HT1080 (cell line): ENCODE data around the gene GNA12. TPM values are rescaled to one million over a fixed set of nuclear protein-coding genes. Genes with fewer than 3 reads are reported as not detected.

Source experiments
- DNase-seq: peaks from one replicate; pipeline ENCODE4 v3.0.0-alpha.2; 2015; ENCODE audit warnings: low read depth
- total RNA-seq: library from RNA; depleted of rRNA; stranded (reverse); fragments of >200 nt; shearing (Covaris generic); gene quantifications from 2 replicates; pipeline ENCODE4 v1.2.3, GENCODE V29; 2014

GNA12 gene
- total RNA-seq, 1 experiment from 2014 or later: 25.1 TPM

DNA sequence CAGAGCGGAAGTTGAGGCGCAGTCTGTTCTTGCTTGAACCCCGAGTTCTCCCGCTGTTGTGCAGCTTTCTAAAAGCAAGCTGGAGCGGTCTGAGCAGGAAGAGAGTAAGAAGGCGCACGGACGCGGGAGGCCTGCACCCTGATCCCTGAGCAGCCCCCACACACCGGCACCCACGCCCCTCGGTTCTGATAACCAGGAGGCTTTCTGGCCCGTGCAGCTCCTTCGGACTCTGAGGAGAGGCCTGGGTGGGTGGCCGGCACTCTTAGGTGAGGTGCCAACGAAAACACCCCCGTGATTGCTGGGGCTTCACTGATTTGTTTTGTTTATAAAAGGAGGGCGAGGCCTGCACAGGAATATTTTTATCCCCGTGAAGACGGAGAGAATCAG, 127.2 kb downstream of the GNA12 start:
- no peak for DNase-seq

DNA sequence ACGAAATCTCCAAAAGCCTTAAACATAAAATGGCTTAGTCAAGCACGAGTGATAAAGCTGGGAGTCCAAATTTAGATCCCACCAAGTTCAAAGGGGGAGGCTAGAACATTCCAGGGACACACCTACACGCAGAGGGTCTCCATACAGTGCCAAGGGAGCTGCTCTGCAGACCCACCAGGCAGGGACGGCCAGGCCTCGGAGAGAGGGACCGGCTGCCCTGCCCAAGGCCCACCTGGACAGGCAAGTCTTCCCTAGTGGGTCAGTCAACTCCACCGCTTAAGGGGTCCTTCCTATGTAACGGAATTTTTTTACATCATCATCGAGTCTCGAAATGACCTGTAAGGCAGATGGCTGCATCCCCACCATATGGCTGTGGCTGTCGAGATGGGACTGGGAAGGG, 127.6 kb downstream of the GNA12 start:
- no peak for DNase-seq

DNA sequence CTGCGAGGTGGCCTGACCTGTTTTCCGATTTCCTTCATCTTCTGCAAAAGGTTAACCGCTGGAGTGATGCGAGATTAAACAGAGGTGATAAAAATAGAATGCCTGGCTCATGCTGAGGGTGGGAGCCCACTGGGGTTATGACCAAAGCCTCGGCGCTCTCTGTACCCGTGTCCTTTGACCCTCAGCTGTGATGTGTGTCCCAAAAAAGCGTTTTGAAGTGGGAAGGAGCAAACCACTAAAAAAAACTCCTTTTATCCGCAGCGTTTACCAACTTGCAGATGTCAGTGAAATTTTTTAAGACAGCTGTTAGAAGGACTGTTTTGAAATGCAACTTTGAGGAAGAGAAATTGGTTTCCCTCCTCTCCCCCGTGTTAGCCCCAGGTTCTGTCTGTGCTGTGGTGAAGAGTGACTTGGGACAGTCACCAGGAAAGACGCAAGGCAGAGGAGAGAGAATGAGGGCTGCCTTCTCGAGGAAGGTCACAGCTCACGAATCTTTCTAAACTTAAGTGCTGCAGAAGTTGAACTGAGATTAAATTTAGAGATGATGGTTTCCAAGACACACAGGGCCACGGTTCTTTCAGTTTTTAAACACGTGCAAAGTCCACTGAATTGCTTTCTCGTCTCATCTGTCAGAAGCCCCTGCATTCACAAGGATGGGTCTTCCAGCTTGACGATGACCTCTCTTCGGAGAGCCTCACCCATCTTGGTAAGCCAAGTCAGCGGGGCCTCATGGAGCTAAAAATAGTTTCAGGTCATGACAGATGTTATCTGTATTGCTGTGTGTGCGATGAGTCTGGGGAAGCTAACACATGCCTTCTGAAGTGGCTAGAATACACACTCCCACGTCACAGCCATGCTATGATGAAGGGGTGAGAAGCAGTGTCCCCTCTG, 128.5 kb downstream of the GNA12 start:
- DNase-seq: no peak

DNA sequence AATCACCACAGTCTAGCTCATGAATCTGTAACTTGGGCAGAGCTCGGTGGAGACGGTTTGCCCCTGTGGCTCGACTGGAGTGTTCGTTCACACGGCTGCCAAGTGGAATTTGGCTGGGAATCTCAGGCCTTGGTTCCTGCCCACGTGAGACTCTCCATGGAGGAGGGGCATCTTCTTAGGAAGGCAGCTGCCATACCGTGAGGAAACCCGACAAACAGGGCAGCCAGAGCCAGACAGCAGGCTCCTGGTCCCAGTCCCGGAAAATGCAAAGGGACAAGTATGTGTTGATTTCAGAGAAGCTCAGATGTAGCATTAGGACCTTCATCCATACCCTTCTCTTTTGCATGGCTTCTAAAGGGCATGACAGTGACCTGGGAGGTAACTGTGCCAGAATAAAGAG, 129.5 kb downstream of the GNA12 start:
- DNase-seq: no peak

DNA sequence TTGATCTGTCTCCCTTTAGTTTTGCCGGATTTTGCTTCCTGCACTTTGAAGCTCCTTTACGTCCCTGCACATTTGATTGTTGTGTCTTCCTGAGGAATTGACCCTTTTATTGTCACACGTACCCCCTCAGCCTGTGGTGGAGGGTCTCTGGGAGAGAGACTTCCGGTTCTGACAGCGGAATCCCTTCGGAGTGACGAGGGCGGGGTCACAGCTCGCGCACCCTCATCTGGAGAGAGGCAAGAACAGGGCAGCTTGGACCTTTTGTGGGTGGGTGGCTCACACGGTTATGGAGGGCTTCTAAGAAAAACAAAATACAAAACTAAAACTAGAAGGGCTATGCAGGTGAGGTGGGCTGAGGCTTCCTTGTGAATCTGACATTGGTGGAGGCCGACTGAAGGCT, 130.1 kb downstream of the GNA12 start:
- DNase-seq: no peak

DNA sequence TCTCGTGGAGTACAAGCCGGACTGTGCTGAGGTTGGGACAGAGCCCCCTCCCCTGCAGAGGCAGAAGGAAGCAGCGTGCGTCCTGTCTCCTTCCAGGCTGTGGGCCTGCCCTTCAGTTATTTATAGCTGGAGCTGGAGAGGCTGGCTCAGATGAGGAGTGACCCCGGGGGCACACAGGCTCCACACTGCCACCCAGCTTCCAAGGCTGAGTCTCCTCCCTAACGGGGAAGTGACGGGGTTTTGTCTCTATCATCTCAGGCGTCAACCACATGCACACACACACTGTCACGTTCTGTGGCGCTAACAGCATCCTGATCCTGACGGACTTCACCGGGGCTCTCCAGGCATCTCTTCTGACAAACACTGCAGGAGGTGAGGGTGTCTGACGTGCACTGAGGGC, 130.7 kb downstream of the GNA12 start:
- no peak for DNase-seq

DNA sequence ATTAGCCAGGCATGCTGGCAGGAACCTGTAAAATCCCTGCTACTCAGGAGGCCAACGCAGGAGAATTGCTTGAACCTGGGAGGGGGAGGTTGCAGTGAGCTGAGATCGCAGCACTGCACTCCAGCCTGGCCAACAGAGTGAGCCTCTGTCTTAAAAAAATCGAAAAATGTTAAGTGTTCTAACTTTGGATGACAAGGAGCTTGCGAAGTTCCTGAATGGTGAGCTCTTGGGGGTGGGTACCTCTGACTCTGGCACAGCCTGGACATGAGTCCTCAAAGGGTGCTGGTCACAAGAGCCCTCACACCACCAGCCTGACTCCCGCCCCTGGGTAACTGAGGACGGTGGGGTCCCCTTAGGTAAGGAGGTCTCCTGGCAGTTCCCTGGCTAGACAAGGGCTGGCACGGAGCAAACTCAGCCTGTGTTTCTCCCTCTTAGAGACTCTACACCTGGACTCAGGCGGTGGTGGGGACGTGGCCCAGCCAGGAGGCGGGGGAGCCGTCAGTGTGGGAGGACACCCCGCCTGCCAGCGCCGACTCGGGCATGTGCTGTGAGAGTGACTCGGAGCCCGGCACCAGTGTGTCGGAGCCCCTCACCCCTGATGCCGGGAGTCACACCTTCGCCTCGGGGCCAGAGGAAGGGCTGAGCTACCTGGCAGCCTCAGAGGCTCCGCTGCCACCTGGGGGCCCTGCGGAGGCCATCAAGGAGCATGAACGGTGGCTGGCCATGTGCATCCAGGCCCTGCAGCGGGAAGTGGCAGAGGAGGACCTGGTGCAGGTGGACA, 132.0 kb downstream of the GNA12 start:
- DNase-seq: no peak

DNA sequence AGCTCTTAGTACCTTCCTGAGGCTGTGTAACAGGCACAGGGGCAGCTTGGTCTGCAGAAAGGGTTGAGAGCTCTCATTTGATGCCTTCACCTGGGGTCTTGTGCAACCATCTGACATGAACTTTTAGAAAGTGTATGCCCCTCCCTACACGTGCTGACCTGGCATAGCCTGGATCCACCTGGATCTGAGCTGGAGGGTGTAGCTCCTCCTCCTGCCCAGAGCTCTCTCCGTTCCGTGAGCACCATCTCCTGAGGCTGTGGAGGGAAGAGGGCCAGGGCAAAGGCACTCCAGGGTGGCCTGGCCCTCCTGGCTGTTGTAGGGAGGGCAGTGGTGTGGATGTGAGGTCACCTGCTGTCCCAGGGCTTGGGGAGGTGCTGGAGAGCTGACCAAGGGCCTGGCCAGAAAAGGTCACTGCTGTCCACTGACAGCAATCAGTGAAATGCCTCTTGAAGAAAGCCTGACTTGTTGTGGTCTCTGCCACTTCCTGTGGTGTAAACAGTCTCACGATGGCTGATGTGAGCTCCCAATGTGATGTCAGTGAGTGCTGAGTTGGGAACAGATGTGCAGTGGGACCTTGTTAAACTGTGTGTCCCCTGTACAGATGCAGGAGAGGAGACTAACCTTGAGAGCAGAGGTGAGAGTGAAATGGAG, 133.1 kb downstream of the GNA12 start:
- DNase-seq: peak; percentile 32

DNA sequence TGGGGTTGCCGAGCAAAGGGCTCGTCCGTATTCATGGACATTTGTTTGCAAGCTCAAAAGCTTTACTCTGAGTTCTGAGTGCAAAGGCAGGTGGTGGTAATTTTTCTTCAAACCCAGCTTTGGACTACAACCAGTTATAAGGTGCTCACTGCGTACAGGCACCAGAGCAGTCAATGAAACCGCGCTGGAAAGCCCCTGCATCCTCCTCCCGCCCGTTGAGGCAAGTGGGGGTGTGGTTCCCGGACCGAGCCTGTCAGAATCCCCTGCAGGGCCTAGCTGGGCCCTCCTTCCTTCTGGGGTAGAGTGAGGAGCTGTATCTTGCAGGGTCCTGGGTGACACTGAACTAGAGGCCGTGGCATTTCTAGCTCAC, 133.8 kb downstream of the GNA12 start:
- no peak for DNase-seq

DNA sequence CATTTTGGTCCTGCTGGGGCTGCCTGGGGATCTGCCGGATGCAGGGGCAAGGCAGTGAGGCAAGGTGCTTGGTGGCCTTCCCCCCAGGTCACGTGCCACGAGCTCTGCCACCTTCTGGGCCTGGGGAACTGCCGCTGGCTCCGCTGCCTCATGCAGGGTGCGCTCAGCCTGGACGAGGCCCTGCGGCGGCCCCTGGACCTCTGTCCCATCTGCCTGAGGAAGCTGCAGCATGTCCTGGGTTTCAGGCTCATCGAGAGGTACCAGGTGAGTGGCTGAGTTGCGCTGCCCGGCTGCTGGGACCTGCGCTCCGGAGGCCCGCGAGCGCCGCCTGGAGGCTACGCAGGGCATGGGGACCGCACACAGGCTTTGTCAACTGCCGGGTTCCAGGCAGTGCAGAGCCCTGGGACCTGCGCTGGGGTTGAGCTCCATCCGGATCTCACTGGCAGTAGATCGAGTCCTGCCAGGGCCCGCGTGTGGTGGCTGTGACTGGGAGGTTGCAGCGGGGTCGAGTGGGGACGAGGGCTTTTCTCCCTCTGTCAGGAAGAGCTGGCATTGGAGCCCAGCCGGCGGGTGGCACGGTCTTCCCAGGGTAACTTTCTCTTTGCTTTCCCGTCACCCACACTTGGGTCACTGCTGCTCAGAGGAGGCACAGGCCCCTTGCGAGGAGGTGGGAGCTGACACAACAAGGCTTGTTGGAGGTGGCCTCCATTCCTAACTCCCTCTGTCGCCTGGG, 134.4 kb downstream of the GNA12 start:
- DNase-seq: no peak

DNA sequence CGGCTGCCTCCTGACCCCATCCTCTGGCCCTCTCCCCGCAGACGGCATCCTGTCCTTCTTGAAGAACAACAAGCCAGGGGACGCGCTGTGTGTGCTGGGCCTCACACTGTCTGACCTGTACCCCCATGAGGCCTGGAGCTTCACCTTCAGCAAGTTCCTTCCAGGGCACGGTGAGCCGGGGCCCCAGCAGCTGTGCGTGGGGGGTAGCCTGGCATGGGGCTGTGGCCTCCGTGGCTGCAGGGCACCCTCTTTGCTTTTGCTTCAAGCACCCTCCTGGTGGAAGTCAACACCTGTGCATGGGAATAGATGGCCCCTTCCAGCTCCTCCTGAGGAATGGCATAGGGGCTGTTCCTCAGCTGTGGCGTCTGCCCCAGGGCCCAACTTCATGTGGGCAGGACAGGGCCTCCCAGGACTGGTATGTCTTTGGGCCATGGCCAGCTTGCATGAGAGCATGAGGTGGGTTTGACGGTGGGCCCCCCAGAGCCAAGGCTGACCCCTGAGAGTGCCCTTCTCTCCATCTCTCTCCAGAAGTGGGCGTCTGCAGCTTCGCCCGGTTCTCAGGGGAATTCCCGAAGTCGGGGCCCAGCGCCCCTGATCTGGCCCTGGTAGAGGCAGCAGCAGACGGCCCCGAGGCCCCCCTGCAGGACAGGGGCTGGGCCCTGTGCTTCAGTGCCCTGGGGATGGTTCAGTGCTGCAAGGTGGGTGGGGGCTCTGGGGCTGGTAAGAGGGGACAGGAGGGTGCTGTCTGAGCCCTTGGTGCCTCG, 135.4 kb downstream of the GNA12 start:
- DNase-seq: no peak

DNA sequence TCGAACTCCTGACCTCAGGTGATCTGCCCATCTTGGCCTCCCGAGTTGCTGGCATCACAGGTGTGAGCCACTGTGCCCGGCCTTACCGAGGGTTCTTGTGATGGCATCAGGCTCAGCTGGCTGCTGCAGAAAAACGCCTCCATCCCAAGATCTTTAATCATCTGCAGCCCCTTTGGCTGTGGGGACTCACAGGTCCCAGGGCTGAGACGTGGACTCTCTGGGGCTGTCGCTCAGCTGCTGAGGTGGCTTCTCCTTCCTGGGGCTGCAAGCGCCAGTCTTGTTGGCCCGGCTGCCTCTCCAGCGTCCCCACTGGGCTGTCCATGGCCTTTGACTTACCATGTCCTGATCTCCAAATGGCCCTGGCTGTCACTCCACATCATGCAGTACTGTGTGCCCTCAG, 136.1 kb downstream of the GNA12 start:
- no peak for DNase-seq

DNA sequence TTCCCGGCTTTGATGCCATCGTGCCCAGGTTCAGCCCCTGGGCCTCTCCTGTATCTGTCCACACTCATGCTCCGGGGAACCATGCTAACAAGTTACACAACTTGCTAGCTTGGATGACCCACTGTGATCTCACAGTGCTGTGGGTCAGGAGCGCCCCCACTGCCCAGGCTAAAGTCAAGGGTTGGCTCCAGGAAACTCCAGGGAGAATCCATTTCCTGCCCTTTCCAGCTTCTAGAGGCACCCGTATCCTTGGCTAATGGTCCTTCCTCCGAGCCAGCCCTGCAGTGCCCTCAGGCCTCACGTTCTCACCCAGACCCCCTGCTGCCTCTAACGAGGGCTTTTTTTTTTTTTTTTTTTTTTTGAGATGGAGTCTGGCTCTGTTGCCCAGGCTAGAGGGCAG, 136.6 kb downstream of the GNA12 start:
- no peak for DNase-seq

DNA sequence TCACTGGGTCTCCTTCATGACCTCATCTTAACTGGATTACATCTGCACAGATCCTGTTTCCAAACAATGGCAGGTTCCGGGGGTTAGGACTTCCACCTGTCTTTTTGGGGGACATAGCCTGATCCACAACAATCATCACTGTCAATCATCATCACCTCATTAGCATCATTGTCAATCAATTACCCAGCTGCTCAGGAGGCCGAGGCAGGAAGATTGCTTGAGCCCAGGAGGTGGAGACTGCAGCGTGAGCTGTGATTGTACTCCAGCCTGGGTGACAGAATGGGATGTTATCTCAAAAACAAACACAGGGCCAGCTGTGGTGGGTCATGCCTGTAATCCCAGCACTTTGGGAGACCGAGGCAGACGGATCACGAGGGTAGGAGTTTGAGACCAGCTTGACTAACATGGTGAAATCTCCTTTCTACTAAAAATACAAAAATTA, 137.4 kb downstream of the GNA12 start:
- DNase-seq: no peak

DNA sequence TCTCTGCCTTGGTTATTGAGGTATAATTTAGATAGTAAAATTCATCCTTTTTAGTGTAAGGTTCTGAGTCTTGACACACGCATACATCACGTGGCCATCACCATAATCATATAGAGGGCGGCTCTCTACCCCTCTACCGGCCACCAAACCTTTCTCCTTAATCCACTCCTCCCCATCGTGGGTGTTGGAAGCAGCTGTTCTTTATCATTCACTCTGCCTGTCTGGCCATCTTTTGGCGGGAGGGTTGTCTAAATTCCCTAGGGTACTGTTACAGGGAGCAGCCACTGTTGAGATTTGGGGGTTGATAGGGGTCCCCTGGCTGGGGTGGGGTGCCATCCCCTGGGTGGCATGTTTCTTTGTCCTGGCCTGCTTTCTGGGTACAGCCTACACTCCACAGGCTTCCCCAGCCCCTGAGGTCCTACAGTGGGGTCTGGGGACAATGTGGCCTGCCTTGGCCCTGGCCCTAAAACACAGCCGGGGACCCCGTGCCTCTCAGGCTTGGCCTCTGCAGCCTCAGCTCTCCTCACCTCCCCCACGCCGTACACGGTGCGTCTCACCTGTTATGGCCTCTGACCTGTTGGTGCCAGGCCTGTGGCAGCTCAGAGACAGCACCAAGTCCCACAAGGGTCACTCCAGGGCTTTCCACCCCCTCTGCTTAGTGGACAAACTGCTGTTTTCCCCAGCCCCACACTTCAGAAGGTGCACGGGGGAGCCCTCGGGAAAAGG, 138.6 kb downstream of the GNA12 start:
- DNase-seq: no peak

DNA sequence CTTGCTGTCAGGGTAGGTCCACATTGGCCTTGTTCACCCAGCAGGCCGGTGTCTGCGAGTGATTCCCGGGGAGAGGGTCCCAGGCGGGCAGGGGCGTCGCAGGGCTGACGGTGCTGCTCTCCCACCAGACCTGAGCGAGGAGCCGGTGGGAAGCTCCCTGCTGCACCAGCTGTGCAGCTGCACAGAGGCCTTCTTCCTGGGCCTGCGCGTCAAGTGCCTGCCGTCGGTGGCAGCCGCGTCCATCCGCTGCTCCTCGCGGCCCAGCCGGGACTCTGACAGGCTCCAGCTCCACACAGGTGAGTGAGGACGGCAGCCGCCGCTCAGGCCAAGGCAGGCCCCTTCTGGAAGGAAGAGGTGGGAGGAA, 141.5 kb downstream of the GNA12 start:
- no peak for DNase-seq

DNA sequence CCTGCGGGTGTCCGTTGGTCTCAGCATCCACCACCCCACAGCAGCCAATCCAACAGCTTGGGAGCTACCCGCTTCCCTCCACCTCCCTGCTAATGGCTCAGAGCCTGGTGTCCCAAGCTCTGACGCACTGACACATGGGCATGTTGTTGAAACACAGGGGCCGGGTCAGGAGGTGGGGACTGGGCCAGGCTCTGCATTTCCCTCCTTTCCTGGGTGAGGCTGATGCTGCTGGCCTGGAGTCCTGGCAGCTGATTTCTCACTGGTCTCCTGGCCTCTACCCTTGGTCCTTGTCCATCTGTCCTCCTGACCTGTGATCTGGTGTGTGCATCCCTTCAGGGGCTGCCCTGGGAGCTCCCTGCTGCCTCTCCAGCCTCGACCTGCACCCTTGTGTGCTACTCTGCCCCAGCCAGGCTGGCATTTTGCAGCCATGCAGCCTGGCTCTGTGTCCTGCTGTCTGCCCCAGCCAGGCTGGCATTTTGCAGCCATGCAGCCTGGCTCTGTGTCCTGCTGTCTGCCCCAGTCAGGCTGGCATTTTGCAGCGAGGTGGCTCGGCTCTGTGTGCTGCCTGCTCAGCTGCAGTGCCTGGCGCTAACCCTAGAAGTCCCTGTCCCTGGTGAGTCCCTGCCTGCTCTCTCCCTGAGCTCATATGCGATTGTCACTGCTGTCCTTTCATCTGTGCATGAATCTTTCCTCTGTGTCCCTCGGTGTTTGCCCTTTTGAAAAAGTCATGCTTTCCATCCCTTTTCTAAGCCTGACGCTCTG, 142.1 kb downstream of the GNA12 start:
- no peak for DNase-seq

DNA sequence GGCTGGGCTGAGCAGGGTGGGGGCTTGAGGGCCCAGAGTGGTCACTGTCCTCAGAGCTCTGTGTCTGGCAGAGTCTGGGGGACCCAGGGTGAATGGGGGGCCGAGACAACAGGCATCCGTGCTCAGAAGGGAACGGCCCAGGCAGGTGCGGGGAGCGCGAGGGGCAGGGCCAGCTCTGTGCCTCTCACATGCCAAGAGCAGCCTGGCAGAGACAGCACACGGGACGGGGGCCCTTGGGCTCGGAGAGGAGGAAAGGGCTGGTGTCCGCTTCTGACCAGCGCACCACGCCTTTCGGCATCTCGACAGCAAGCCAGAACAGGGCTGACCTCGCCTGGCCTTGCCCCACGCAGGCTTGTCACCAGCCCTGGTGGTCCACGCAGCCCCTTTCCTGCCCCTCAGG, 142.7 kb downstream of the GNA12 start:
- no peak for DNase-seq

DNA sequence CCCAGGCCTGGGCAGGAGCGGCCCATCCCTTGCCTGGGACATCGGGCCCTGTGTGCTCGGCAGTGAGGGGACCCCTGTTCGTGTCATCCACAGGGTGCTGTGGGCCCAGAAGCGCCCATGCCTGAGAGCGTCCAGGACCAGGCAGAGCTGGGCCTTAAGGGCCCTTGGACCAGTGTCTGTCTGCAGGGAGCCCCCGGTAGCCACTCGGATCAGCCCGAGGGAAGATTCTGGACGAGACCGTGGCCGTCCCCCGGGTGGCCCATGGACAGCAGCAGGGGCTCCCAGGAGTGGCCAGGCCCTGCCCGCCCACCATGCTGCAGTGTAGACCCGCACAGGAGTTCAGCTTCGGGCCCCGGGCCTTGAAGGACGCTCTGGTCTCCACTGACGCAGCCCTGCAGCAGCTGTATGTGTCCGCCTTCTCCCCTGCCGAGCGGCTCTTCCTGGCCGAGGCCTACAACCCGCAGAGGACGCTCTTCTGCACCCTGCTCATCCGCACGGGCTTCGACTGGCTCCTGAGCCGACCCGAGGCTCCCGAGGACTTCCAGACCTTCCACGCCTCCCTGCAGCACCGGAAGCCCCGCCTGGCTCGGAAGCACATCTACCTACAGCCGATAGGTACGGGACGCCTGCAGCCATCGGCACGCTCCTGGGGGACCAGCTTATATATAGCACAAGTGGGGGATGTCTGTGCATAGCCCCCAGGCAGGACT, 143.8 kb downstream of the GNA12 start:
- no peak for DNase-seq
